ENCODE data around the gene ENTREP1.

DNA sequence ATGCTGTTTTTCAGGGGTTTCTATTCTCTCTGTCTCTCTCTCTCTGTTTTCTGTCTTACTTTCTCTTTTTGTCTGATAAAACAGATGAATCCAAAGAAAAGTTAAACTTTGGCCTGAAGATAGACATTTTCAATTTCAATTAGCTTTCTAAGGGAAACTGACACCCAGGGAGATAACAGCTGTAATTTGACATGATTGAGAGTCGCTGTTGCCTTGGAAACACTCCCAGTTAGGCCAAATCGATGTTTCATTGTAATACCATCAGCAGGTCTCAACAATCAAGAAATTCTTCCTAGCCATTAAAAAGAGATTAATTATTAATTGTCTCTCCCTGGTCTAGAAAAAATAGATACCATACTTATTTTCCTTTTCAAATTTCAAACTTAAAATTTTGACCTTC, 53.0 kb downstream of the ENTREP1 start:
- TF ChIP-seq, protein P1, sequence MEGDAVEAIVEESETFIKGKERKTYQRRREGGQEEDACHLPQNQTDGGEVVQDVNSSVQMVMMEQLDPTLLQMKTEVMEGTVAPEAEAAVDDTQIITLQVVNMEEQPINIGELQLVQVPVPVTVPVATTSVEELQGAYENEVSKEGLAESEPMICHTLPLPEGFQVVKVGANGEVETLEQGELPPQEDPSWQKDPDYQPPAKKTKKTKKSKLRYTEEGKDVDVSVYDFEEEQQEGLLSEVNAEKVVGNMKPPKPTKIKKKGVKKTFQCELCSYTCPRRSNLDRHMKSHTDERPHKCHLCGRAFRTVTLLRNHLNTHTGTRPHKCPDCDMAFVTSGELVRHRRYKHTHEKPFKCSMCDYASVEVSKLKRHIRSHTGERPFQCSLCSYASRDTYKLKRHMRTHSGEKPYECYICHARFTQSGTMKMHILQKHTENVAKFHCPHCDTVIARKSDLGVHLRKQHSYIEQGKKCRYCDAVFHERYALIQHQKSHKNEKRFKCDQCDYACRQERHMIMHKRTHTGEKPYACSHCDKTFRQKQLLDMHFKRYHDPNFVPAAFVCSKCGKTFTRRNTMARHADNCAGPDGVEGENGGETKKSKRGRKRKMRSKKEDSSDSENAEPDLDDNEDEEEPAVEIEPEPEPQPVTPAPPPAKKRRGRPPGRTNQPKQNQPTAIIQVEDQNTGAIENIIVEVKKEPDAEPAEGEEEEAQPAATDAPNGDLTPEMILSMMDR (IDR thresholded peaks at IDR 0.05; ENCODE audit: insufficient read depth, low read length, poor library complexity, severe bottlenecking): no peak
- TF ChIP-seq EZH2phosphoT487 (conservative IDR thresholded peaks at IDR 0.05; ENCODE audit: low read length): no peak
